K562 (cell line): ENCODE data around the gene HLCS. TPM values are rescaled to one million over a fixed set of nuclear protein-coding genes. Genes with fewer than 3 reads are reported as not detected.

Experiments used
- ATAC-seq: fragments of 200-7000 bp; cut with Tn5 transposase; 3 replicates; pipeline ENCODE4 v1.9.1; 2020; ENCODE audit warnings: moderate library complexity
- BruUV-seq: library from RNA; stranded (reverse); fragments of 400-500 nt; replicated peaks from 2 replicates; lab custom pipeline; 2021; lab: Mats Ljungman, UMichigan
- CTCF ChIA-PET: fragments of 300-600 bp; formaldehyde crosslinking; extraction: SDS; loops from one replicate; lab custom pipeline; 2021; ENCODE audit warnings: low intra/inter-chr PET ratio; lab: Yijun Ruan, JAX
- POLR2A ChIA-PET: fragments of 300-600, 350-650 bp; sonication (Branson Sonifier 250); formaldehyde crosslinking; extraction: SDS; loops from one replicate; lab custom pipeline; 2021; ENCODE audit warnings: antibody characterized with exemption, inconsistent platforms; lab: Yijun Ruan, JAX
- DNase-seq, 4 experiments: peaks; one replicate each; pipeline versions ENCODE4 v3.0.0 to v3.0.0-alpha.2; 2011 to 2018; ENCODE audit warnings: low spot score in 3 of 4, mixed read lengths in 3 of 4; ENCODE audit errors: extremely low read depth in 1 of 4
- FAIRE-seq: peaks from 2 replicates; lab custom pipeline; 2011; peaks lifted over from hg19 to GRCh38; lab: Jason Lieb, UNC
- H2AFZ ChIP-seq: 2 replicates; pipeline ENCODE4 v1.6.0; 2011; ENCODE audit warnings: low read depth, low read length, control low read depth, inconsistent platforms
- H3K27ac ChIP-seq: fragments of 200-600 bp; 3 replicates; pipeline ENCODE4 v1.8.0; 2011; ENCODE audit warnings: low read depth, mild to moderate bottlenecking, control low read depth, inconsistent platforms, low read length, moderate library complexity, mixed read lengths; ENCODE audit errors: extremely low read depth
- H3K27me3 ChIP-seq, 2 experiments: fragments of 300-600 bp in 1 of 2; 2 replicates in 1 of 2; 3 replicates in 1 of 2; pipeline versions ENCODE4 v1.6.0 to v1.8.0; 2011; ENCODE audit warnings: inconsistent platforms in 2 of 2, low read length in 2 of 2, mild to moderate bottlenecking in 1 of 2, mixed read lengths in 1 of 2, moderate library complexity in 1 of 2; ENCODE audit not compliant: control insufficient read depth in 2 of 2, insufficient read depth in 2 of 2
- H3K36me3 ChIP-seq: fragments of 300-600 bp; 3 replicates; pipeline ENCODE4 v1.8.0; 2011; ENCODE audit warnings: mild to moderate bottlenecking, low read length, inconsistent platforms; ENCODE audit not compliant: control insufficient read depth, insufficient read depth
- H3K4me1 ChIP-seq, 2 experiments: fragments of 200-600 bp in 1 of 2; replicated peaks in 1 of 2; 2 replicates in 1 of 2; 3 replicates in 1 of 2; pipeline versions ENCODE4 v1.5.1 to v1.8.0; 2011; ENCODE audit warnings: inconsistent platforms in 2 of 2, low read length in 2 of 2, mild to moderate bottlenecking in 1 of 2, mixed read lengths in 1 of 2, moderate library complexity in 1 of 2; ENCODE audit not compliant: control insufficient read depth in 2 of 2, insufficient read depth in 2 of 2
- H3K4me2 ChIP-seq: 2 replicates; pipeline ENCODE4 v1.6.1; 2011; ENCODE audit warnings: low read length, control low read depth, inconsistent platforms, mixed read lengths; ENCODE audit not compliant: insufficient read depth
- H3K4me3 ChIP-seq: fragments of 200-600 bp; sonication (generic), shearing (Covaris generic); 2 replicates; pipeline ENCODE4 v1.5.1; 2016; ENCODE audit warnings: control low read depth, inconsistent platforms
- H3K79me2 ChIP-seq: fragments of 200-600 bp; 3 replicates; pipeline ENCODE4 v1.8.0; 2011; ENCODE audit warnings: low read length, inconsistent platforms; ENCODE audit not compliant: control insufficient read depth, insufficient read depth
- H3K9ac ChIP-seq, 2 experiments: 2 replicates each; pipeline versions ENCODE4 v1.6.0 to v1.6.1; 2011; ENCODE audit warnings: low read depth in 2 of 2, low read length in 2 of 2, control low read depth in 1 of 2, inconsistent platforms in 1 of 2, mild to moderate bottlenecking in 1 of 2, mixed read lengths in 1 of 2; ENCODE audit not compliant: insufficient read depth in 1 of 2
- H3K9me1 ChIP-seq: one replicate; pipeline ENCODE4 v1.6.0; 2011; ENCODE audit warnings: inconsistent platforms, mild to moderate bottlenecking, low read length, moderate library complexity; ENCODE audit not compliant: control insufficient read depth, insufficient read depth
- H3K9me3 ChIP-seq: replicated peaks from 2 replicates; pipeline ENCODE4 v1.5.1; 2011; ENCODE audit warnings: low read depth, low read length, inconsistent platforms; ENCODE audit not compliant: control insufficient read depth, insufficient read depth
- H4K20me1 ChIP-seq: replicated peaks from 2 replicates; pipeline ENCODE4 v1.6.1; 2011; ENCODE audit warnings: low read length, inconsistent platforms, mixed read lengths; ENCODE audit not compliant: control insufficient read depth, insufficient read depth
- GATAD2B ChIP-seq: fragments of 450-650 bp; IDR thresholded peaks from 2 replicates; pipeline ENCODE4 v1.6.1; 2017; ENCODE audit warnings: mild to moderate bottlenecking, borderline replicate concordance
- TAF1 ChIP-seq: IDR thresholded peaks from 2 replicates; pipeline ENCODE4 v1.6.1; 2011; ENCODE audit warnings: mild to moderate bottlenecking, low read length, moderate library complexity; ENCODE audit not compliant: insufficient read depth, control insufficient read depth, severe bottlenecking; ENCODE audit errors: extremely low read depth
- ZNF143 ChIP-seq: sonication (generic); formaldehyde crosslinking; IDR thresholded peaks from 2 replicates; pipeline ENCODE4 v1.9.0; 2022; ENCODE audit warnings: mild to moderate bottlenecking, missing genetic modification reagents
- WGBS: fragments of 100-300 bp; shearing (Covaris generic); methylation state at CpG from one replicate; pipeline ENCODE4 v1.1.6; 2016; ENCODE audit warnings: low coverage, mixed read lengths; ENCODE audit not compliant: insufficient coverage; ENCODE audit errors: missing lambda C conversion rate; 5-methylcytosine and 5-hydroxymethylcytosine counted together
- in situ Hi-C: fragments of 300-500 bp; cut with MboI; formaldehyde crosslinking; loops from 4 replicates; pipeline ENCODE4 v1.15.0; 2018; ENCODE audit warnings: inconsistent platforms, mixed read lengths
- intact Hi-C: fragments of 100-400 bp; cut with micrococcal nuclease; formaldehyde crosslinking; loops from 2 replicates; pipeline ENCODE4 v1.14.2; 2022
- polyA plus RNA-seq, 8 experiments: library from polyadenylated mRNA; depleted of rRNA in 4 of 8; stranded (reverse) in 5 of 8; unstranded in 3 of 8; fragments of >200 nt; fragmentation: Nextera tagmentation in 2 of 8; fragmentation: Illumina TruSeq in 1 of 8; extraction: Ambion mirVana in 2 of 8; extraction: Trizol in 1 of 8; gene quantifications; 2 replicates each; pipeline versions ENCODE4 v1.2.1 to v1.2.3, GENCODE V29; 2011 to 2014; ENCODE audit warnings: inconsistent platforms in 1 of 8, missing spikeins in 1 of 8
- total RNA-seq, 7 experiments: library from RNA; depleted of rRNA in 6 of 7; stranded (reverse); fragments of >200 nt in 6 of 7; fragmentation: Illumina TruSeq in 2 of 7; extraction: Trizol in 2 of 7; gene quantifications; 2 replicates each; pipeline versions ENCODE4 v1.2.1 to v1.2.3, GENCODE V29; 2011 to 2021; ENCODE audit warnings: low replicate concordance in 1 of 7
- TF ChIP-seq, protein P1 (sequence below): IDR thresholded peaks from 2 replicates; pipeline ENCODE4 v1.6.1; 2011; ENCODE audit warnings: borderline replicate concordance, low read depth, mild to moderate bottlenecking, moderate library complexity, low read length; ENCODE audit not compliant: insufficient read depth, poor library complexity, severe bottlenecking

Gene HLCS
- total and polyA plus RNA-seq, 9 of the 15 experiments (the other 6 are each of a cell fraction or from before 2014, with no cell fraction given): 3.0 to 21.5 (median 17.1) TPM

DNA sequence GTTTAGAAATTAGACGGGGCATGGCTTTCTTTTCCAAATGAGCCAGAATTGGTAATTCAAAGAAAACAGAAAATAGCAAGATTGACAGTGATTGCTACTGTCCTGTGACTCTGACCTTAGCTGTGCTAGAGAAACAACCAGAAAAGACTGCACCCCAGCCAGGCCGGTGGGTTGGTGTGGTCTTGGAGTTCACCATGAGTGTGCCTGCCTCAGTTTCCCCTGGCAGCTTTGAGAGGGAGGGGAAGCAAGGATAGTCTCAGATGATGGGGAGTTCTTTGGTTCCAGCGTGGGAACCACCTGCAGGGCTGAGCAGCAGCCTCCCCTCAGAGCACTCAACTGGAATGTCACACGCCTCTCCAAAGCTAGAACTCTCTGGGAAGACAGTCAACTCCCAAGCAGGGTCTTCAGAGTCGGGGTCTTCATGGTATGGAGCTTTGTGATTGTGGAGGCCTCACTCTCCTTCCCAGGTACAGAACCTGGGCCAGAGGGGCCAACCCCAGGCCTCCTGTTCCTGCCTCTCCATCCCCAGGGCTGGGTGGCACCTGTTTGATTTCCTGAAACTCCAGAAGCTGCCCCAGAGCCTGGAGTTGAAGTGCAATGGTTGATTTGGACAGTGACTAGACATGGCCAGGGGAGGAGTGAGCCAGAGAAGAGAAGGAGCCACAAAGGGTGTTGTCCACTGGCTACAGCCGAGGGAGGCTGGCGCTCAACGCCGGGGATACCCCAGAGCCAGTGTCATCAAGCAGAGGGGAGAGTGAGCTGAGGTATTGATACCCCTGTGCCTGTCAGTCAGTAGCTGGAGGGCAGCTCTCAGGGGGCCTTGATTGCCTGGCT, 231.9 kb downstream of the HLCS start:
- WGBS: under 1% methylated on average over 9 of the region's 9 CpGs

More for the DNA sequence above, 231.9 kb downstream of the HLCS start:
- Histone ChIP-seq H3K4me2 (no peak overlapping the region), H3K9me1 (no peaks in the 10 kb centered on the region), H4K20me1 (0 out of 2 replicates have a peak, but pooled peaks cover 8% of the 10 kb centered on the region), H3K9me3 (no peaks in the 10 kb centered on the region), H3K27ac (no peak overlapping the region), H3K4me1 (peaks cover 0 to 7% of the 10 kb centered on the region in 2 experiments; a peak in 2 of 5 replicates), H3K4me3 (no peak overlapping the region), H3K79me2 (no peaks in the 10 kb centered on the region), H3K9ac (no peak overlapping the region), H2AFZ (no peak overlapping the region), H3K36me3 (no peaks in the 10 kb centered on the region), H3K27me3 (peaks cover 64 to 94% of the 10 kb centered on the region in 2 experiments)
- POLR2A ChIA-PET: interaction anchor here (0.7 to 2.0 kb wide), 3 partner anchors 11 to 24 kb away, joined by 3 to 5 read pairs (median 4); no protein-coding TSS in a partner anchor
- BruUV-seq: no TSS peak
- in situ Hi-C loops (no loop called here), intact Hi-C loops (loop anchor here (5.0 kb wide), 1 partner anchor 193 kb away; no protein-coding TSS in a partner anchor)
- ATAC-seq (no peak), FAIRE-seq (no peak), DNase-seq (no peak)
- TF ChIP-seq ZNF143 (CRISPR knock-in tag): no peak
- no peak for TF ChIP-seq GATAD2B
- TF ChIP-seq, protein P1, sequence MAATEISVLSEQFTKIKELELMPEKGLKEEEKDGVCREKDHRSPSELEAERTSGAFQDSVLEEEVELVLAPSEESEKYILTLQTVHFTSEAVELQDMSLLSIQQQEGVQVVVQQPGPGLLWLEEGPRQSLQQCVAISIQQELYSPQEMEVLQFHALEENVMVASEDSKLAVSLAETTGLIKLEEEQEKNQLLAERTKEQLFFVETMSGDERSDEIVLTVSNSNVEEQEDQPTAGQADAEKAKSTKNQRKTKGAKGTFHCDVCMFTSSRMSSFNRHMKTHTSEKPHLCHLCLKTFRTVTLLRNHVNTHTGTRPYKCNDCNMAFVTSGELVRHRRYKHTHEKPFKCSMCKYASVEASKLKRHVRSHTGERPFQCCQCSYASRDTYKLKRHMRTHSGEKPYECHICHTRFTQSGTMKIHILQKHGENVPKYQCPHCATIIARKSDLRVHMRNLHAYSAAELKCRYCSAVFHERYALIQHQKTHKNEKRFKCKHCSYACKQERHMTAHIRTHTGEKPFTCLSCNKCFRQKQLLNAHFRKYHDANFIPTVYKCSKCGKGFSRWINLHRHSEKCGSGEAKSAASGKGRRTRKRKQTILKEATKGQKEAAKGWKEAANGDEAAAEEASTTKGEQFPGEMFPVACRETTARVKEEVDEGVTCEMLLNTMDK: no peak
- TF ChIP-seq TAF1: no peak
- CTCF ChIA-PET: no interaction called here
